DMS153 treated with DMSO at 0.1 percent for 48 hours (cell line): ENCODE results near the gene TBXA2R.

Experiments
- DNase-seq: peaks from one replicate; lab custom pipeline; 2025; ENCODE audit not compliant: unreplicated experiment; lab: John Stamatoyannopoulos, UW

The TBXA2R gene

DNA sequence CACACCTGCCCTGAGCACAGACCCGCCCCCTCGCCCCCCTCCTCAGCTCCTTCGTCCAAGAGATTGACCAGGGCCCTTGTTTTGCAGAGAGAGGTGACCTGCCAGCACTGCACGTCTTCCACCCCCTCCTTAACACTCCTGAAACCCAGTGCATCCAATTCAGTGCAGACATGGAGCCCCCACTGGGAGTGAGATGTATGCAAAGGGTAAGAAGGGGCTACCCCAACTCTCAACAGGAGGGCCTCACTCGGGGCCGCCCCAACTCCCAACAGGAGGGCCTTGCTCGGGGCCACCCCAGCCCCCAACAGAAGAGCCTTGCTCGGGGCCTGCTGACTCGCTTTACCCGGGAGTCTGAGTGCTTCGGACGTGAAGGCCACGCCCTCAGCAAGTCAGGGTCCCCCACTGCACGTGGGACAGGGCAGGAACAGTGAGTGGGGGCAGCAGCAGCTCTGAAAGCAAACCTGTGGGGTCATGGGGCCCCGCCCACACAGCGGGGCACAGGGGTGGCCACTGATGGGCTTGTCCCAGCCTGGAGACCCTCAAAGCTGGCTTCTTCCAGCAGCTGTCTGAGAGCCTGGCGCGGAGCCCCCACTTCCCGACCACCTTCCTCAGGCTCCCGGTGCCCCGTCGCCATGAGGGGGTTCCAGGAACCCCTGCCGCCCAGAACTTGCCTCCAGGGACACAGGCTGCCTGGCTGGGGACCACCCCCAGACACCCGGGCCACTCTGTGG, 14.3 kb upstream of the TBXA2R start:
- DNase-seq: no peak

DNA sequence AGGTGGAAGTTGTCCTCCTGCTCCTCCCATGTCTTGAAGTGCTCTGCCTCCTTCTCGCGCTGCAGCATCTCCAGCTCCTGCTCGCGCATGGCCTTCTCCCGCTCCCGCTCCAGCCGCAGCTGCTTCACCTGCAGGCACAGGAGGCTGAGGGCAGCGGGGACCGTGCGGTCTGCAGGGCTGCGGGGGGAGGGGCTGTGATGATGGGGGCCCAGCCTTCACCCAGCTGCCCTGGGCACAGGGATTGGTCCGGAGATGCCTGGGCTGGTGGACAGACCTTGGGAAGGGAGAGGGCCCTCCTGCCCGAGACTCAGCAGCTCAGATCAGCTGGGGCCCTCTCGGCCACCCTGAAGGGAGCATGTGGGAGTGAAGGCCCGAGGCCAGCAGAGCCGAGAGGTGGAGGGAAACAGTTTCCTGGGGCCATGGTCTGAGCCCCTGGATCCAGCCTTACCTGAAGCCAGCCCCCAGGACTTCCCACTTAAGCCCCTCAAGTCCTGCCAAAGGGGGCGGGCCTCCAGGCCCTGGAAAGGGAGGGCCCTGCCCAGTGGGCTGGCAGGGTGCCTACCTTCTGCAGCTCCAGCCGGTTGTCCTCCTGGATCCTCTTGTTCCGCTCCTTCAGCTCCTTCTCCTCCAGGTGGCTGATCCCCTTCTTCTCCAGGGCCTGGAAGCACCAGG, 13.6 kb upstream of the TBXA2R start:
- DNase-seq: no peak

DNA sequence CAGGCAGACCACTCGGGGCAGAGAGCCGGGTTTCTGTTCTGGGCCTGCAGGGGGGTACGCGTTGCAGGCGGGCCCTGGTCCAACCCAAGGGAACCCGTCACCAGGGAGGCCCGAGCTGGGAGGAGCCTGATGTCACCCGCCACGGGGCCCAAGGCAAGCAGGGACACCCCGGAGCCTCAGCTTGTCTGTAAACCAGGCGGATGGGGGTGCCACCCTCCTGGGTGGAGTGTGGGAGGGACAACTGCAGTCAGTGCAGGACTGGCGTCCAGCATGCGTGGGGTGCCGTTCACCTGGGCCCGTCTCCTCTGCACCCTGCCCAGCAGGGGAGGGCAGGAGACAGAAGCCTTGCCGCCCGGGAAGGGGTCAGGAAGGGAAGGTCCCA, 12.9 kb upstream of the TBXA2R start:
- no peak for DNase-seq

DNA sequence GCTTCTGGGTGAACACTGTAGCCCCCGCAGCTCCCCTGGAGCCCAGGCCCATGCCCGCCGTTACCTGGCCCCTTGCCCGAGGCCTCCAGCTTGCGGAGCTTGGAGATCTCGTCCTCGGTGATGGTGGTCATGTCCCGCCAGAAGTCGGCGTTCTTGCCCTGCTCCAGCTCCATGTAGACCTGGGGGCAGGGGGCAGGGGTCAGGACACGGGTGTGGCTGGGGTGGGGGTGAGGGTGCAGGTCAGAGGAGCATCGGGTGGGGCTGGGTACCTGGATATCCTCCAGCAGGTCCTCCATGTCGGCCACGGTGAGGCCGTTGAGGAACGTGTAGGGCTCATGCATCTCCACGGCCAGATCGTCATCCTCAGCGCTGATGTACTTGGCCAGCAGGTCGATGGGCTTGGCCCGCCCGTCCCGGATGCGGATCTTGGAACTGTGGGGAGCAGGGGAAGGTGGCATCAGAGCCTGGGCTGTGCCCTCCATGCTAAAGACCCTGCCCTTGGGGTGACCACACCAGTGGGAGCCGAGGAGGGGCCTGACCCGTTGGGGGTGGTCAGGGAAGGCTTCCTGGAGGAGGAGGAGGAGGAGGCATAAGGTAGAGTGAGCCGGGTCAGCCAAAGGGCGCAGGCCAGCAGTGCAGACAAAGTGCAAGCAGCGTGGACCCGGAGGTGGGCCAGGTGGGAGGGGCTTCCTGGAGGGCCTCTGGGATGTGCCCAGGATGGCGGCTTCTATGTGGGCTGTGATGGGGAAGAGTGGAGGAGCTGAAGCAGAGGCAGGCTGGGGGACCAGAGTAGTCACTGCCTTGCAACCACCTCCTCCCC, 12.3 kb upstream of the TBXA2R start:
- no peak for DNase-seq

DNA sequence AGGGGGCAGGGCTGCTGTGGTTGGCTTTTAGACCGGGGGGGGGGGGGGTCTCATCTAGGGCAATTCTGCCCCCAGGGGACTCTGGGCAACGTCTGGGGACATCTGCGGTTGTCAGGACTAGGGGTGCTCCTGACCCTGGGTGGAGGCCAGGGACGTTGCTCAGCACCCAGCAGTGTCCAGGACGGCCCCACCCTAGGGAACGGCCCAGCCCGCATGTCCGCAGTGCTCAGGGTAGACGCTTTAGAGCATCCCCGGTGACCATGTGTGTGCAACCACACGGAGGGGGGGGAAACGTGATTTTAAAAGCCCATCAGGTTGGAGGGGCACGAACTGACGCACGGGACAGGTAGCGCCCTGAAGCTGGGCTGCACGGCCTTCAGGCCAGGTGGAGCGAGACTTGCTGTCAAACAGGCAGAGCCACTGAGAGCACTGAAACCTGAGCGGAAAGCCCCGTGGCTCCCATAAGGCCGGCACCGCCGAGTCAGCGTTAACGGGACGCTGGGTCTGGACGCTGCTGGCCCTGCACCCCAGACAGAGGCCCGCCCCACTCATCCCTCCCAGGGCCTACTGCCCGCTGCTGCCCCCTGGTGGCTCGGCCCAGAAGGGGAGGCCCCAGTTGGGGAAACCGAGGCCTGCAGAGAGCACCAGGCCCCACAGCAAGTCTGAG, 11.6 kb upstream of the TBXA2R start:
- DNase-seq: no peak

DNA sequence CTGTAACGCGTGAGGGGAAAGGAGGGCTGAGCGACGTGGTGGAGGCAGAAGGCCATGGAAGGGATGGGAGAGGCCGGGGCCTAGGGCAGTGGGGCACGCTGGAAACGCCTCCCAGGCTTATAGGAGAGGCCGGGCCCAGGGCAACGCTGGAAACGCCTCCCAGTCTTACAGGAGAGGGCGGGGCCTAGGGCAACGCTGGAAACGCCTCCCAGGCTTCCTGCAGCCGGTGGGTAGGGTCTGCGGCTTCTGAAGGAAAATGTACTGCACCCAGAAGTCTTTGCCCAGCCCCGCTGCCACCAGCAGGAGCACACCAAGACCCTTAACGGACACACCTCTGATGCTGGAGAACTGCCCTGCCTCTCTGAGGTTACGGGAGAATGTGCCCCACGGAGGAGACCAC, 10.8 kb upstream of the TBXA2R start:
- DNase-seq: no peak

DNA sequence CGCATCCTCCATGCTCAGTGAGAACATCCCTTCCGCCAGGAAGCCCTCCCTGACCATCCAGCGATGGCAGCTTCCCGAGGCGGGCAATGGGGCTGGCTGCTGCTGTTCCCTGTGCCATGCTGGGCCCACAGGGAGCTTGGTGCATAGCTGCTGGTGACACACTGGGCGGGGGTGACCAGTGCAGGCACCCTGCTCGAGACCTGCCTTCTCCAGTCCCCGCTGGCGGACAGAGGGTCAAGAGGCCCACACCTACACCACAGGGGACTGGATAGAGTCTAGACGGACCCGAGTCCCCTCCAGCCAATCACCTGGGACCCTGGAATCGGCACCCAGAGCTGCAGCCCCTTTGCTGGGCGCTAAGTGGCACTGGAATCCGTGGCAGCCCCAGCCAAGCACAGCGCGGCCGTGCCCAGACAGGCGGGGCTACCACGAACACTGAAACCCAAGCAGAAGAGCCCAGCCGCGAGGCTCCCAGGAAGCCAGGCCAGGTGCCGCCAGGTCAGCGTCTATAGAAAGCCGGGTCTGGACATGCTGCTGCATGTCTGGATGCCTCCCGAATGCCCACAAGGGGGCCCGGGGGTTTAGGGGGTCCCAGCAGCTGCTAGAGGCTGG, 9.0 kb upstream of the TBXA2R start:
- DNase-seq: no peak

DNA sequence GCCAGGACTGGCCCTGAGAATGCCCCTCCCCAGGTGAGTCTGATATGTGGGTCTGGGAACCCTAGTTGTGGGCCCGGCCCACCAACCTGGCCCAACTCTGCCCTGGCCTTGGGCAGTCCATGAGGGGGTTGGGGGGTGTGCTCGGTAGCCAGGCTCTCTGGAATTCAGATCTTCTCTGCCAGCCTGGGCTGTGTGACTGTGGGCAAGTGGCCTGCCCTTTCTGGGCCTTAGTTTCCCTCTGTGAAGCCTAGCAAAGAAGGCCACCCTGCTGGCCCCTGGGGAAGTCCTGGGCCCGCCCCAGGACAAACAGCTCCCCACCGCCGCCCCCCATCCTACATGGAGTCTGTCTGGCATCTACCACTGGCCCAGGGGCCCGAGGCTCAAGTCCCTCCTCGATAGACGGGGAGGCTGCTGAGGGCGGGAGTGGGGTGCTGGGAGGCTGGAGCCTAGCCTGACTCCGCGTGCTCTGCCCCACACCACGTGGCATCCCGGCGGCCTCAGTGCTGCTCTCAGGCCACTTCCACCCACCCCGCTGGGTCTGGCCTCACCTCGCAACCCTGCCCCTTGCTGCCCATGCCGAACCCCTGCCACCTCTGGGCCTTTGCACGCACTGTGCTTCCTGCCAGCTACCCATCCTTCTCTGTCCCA, 8.3 kb upstream of the TBXA2R start:
- DNase-seq: no peak

DNA sequence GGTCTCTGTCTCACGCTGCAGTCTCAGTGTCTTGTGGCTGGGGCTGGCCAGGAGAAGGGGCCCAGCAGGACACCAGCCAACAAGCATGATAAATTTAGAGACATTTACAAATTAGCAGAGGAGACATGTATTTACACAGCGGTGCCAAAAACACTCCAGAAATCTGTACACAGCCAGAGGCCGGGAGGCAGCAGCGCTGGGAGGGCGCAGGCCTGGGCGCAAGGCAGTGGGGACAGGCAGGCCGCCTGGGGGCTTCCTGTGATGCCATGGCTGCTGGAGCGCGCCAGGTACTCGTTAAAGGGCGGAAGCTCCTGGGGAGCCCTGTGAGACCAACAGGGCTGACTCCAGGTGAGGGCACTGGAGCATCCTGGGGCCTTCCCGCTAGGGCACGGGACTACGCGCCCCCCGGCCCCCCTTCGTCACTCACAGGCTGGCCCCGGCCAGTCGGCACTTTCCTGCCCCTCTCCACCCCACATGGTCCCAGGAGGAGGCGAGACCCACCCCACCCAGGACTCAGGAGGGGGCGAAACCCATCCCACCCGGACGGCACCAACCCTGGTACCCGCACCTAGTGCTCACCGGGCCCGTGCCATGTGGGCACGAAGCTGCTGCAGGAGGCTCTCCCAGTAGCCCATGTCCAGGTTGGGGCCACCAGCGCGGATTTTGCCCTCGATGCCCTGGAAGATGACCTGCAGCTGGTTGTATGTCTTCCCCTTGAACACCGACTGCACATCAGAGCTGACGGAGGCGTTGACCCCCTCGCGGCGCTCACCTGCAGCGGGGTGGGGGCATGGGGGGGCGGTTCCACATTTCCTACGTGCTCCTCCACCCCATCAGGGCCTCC, 7.4 kb upstream of the TBXA2R start:
- no peak for DNase-seq

DNA sequence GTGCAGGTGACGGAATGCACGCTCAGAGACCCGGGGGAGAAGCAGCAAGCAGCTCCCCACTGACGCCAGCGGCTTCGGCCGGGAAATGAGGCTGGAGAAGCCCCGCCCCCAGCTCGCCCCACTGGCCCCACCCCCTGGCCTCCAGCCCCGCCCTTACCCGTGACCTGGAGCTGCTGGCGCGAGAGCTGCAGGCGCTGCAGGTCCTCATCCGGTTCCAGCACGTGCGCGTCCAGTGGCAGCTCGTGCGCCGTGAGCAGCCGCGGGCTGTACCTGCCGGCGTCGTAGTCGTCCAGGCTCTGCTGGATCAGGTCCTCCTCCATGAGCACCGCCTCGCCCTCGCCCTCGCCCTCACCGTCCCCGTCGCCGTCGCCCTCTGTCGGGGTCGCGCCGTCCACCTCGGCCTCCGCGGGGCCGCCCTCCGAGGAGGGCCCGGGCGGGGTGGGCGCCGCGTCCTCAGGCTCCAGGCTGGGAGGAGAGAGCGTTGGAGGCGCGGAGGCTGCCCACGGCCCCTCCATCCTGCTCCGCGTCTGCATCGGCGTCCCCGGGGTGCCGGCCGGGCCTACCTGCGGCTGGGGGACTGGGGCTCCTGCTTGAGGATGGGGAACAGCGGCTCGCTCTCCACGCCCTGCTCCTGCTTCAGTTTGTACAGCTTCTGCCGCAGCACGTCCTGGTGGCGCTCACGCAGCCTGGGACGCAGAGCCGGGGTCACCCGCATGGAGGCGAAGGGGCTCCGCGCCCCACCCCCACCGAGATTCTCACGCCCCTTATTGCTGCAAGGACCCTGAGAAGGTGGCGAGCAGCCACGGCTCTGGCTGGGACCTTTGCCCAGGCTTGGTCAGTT, 6.4 kb upstream of the TBXA2R start:
- DNase-seq: no peak

DNA sequence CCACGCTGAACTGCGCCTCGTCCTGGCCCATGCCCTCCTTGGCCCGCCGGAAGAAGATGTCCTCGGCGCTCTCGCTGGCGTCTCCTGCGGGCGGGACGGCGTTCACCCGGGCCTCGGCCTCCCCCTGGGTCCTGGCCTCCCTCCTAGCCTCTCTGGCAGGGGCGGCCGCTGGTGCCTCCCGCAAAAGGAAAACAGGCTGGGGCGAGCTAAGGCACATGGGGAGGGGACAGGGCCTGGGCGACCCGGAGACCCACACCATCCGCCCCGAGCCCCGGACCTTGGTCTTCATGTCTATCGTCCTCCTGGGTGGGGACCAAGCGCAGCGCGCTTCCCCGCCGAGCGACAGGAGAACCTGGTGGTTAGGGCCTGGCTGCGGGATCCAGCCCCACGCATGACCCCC, 5.7 kb upstream of the TBXA2R start:
- DNase-seq: no peak

DNA sequence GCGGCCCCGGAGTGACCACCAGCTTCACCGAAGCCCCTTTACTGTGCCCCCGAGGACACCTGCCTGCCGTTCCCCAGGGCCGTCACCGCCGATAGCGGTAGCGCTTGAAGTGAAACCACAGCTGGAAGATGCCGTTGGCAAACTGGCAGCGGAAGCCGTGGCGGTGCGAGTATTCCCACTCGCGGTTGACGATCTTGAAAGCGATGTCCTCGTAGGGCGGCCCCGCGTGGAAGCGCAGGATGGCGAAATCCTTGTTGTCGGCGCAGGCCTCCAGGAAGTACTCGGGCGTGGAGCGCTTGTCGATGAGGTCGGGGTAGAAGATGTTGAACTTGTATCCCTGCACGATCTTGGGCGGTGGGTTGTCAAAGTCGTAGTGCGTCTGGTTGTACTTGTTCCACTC, 5.2 kb upstream of the TBXA2R start:
- no peak for DNase-seq

DNA sequence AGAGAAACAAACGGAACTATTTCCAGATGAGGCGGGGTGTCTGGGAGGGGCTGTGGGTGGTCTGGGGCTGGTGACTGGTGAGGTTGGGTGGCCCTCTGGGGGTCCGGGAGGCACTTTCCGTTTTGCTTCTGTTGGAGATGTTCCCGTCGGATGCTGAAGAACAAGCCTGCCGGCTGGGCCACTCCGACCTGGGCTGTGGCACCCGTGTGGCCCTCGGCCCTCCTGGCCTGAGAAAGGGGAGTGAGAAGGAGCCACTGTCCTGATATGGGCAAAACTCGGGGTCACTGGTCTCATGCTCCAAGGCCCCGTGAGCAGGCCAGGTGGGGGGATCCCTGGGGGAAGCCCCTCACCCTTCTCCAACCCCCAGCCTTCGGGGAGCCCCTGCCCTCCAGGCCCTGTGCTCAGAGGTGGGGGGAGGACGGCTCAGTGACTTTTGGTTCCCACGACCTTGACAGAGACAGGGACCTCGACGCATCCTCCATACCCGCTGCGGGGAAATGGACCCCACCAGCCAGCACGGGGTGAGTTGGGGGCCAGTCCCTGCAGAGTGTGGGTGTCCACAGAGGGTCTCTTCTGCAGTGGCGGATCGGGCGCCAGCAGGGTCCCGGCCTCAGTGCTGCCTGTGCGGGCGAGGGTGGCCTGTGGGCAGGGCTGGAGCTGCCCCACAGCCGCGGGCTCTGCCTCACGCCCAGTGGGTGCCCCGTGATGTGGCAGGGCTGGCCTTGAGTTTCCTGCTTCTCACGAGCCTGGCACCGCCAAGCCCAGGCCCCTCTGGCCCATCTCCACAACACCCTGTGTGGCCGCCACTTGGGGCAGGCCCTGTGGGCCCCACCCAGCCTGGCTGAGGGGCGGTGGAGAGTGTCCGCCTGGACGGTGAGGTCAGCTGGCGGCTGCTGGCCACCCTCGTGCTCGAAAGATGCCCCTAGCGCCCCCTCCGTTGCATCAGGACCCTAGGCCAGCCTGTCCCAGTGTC, 4.4 kb upstream of the TBXA2R start:
- DNase-seq: no peak

DNA sequence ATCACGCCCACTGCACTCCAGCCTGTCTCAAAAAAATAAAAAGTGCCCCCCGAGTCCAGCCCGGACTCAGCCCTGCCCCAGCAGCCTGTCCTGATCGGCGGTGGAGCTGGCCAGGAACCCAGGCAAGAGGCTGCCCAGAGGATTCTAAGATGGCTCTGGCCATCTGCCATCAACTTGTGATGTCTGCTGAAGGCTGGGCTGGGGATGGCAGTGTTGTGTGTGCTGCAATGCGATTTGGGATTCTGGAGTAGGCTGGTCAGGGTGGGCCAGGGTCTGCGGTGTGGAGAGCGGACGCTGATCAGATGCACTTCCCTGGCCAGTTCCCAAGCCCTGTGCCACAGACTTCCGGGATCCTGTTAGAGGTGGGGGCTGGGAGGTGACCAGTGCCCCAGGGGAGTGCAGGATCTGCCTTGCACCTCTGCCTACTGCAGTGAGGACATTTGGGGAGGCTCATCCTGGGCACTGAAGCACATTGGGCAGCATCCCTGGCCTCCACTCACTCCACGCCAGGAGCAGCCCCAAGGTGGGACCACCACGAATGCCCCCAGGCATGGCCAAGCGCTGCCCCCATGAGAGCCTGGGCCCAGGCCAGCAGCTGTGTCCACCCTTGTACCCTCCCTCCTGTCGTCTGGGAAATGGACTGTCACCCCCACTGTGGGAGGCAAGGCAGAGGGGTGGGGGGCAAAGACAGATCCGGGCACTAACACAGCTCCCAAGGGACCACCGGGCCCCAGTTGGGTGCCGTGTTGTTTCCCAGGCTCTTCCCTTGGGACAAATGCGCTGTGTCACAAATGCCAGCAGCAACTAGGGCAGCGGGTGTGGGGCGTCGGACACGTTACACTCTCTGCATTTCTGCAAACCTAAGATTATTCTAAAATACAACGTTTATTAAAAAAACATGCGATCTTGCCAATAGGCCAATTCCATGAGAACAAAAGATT, 3.4 kb upstream of the TBXA2R start:
- DNase-seq: no peak

DNA sequence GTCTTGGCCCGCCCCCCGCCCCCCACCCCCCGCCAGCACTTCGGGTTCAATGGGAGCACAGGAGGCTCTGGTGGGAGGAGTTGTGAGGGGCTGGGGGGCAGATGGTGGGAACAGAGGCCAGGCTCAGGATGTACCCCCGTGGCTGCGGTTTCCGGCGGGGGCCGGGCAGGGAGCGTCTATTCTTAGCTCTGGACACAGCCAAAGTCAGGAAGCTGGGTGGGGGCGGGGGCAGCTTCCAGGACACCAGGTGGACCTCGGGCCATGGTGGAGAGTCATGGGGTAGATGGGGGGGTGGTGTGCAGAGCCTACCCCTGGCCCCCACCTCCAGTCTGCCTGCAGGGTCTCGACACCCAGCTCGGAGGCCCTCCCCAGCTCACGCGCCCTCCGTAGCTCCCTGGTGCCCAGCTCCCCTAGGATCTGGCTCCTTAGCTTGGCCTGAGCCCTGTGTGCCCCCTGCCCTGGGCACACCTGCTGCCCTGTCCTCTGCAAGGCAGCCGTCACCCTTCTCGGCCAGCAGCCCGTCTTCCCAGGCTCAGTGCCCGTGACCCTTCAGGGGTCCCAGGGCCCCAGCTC, 2.2 kb upstream of the TBXA2R start:
- DNase-seq: no peak

DNA sequence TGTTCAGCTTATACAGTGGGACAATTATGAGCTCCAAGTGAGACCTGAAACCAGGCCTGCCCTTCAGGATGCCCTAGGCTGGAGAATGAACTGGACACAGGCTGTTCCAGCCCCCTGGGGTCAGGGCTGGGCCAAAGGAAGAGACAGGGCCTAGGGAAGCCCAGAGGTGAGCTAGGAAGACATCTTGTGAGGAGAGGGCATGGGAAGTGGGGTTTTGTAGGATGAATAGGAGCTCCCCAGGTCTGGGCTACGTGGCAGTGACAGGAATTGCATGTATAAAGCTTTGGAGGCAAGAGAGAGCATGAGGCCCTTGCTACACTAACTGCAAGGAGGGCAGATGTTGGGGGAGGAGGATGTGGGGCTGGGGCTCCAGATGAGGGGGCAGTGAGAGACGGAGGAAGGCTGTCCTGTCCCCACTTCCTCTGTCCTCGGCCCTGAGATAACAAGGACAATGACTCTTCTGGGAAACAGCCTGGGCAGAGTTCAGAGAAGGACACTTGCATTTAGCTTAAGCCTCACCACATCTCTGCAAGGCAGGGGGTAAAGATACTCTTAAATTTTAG, 1.5 kb upstream of the TBXA2R start:
- DNase-seq: no peak
